Endothelial cell of umbilical vein (primary cell): Measurements from ENCODE around the gene PKN1. TPM values are rescaled to one million over a fixed set of nuclear protein-coding genes. Genes with fewer than 3 reads are reported as not detected.

Experiments
- BruUV-seq: library from RNA; stranded (reverse); fragments of 400-500 nt; replicated peaks from 2 replicates; lab custom pipeline; 2021; lab: Mats Ljungman, UMichigan
- CTCF ChIA-PET: fragments of 300-600, 350-600 bp; sonication (Branson Sonifier 250); formaldehyde crosslinking; loops from one replicate; lab custom pipeline; 2021; ENCODE audit warnings: antibody characterized with exemption, inconsistent platforms; lab: Charles Lee
- POLR2A ChIA-PET: fragments of 300-600, 350-600 bp; sonication (Branson Sonifier 250); formaldehyde crosslinking; loops from one replicate; lab custom pipeline; 2021; ENCODE audit warnings: antibody characterized with exemption, inconsistent platforms; lab: Charles Lee
- DNase-seq: peaks from one replicate; pipeline ENCODE4 v3.0.0-alpha.2; 2011; ENCODE audit warnings: low read depth, low spot score
- FAIRE-seq: peaks from 2 replicates; lab custom pipeline; 2011; peaks lifted over from hg19 to GRCh38; lab: Jason Lieb, UNC
- H2AFZ ChIP-seq: 2 replicates; pipeline ENCODE4 v1.6.0; 2012; ENCODE audit warnings: low read depth, low read length, control low read depth, inconsistent platforms
- H3K27ac ChIP-seq: 2 replicates; pipeline ENCODE4 v1.5.1; 2011; ENCODE audit warnings: low read depth, mild to moderate bottlenecking, control low read depth, low read length, moderate library complexity; ENCODE audit not compliant: insufficient read depth
- H3K27me3 ChIP-seq, 2 experiments: 2 replicates each; pipeline versions ENCODE4 v1.6.0 to v1.6.1; 2011; ENCODE audit warnings: low read length in 2 of 2, mixed read lengths in 1 of 2; ENCODE audit not compliant: control insufficient read depth in 2 of 2, insufficient read depth in 2 of 2
- H3K36me3 ChIP-seq, 2 experiments: 2 replicates in 1 of 2; 3 replicates in 1 of 2; pipeline ENCODE4 v1.5.1; 2011; ENCODE audit warnings: low read length in 2 of 2, mild to moderate bottlenecking in 1 of 2, moderate library complexity in 1 of 2; ENCODE audit not compliant: control insufficient read depth in 2 of 2, insufficient read depth in 2 of 2; ENCODE audit errors: extremely low read depth in 1 of 2
- H3K4me1 ChIP-seq: 3 replicates; pipeline ENCODE4 v1.5.1; 2011; ENCODE audit warnings: mild to moderate bottlenecking, low read length; ENCODE audit not compliant: control insufficient read depth, insufficient read depth; ENCODE audit errors: extremely low read depth
- H3K4me2 ChIP-seq: 2 replicates; pipeline ENCODE4 v1.6.1; 2011; ENCODE audit warnings: low read length, control low read depth, mixed read lengths; ENCODE audit not compliant: insufficient read depth
- H3K4me3 ChIP-seq, 3 experiments: fragments of 200-600 bp in 1 of 3; sonication (generic), shearing (Covaris generic) in 1 of 3; replicated peaks in 1 of 3; 2 replicates each; pipeline ENCODE4 v1.5.1; 2011 to 2016; ENCODE audit warnings: control low read depth in 3 of 3, low read length in 3 of 3, mild to moderate bottlenecking in 2 of 3, inconsistent platforms in 1 of 3, low read depth in 1 of 3, moderate library complexity in 1 of 3; ENCODE audit not compliant: insufficient read depth in 1 of 3
- H3K79me2 ChIP-seq: 2 replicates; pipeline ENCODE4 v1.6.0; 2012; ENCODE audit warnings: low read length, inconsistent platforms; ENCODE audit not compliant: control insufficient read depth, insufficient read depth
- H3K9ac ChIP-seq: replicated peaks from 2 replicates; pipeline ENCODE3; 2011; ENCODE audit warnings: low read length, control low read depth; ENCODE audit not compliant: insufficient read depth; ENCODE audit errors: extremely low read depth
- H3K9me1 ChIP-seq: replicated peaks from 3 replicates; pipeline ENCODE4 v1.6.0; 2011; ENCODE audit warnings: mild to moderate bottlenecking, low read length; ENCODE audit not compliant: control insufficient read depth, insufficient read depth; ENCODE audit errors: extremely low read depth
- H3K9me3 ChIP-seq: replicated peaks from 2 replicates; pipeline ENCODE4 v1.5.1; 2012; ENCODE audit warnings: low read length, inconsistent platforms; ENCODE audit not compliant: control insufficient read depth, insufficient read depth
- H4K20me1 ChIP-seq: replicated peaks from 2 replicates; pipeline ENCODE3; 2011; ENCODE audit warnings: mild to moderate bottlenecking, low read length; ENCODE audit not compliant: control insufficient read depth, insufficient read depth; ENCODE audit errors: extremely low read depth
- CTCF ChIP-seq, 2 donors: IDR thresholded peaks; 1 replicate in 1 of 2; 2 replicates in 1 of 2; pipeline ENCODE4 v1.5.1; 2011; ENCODE audit warnings: low read length in 2 of 2, mild to moderate bottlenecking in 2 of 2, moderate library complexity in 2 of 2, control low read depth in 1 of 2, inconsistent platforms in 1 of 2, low read depth in 1 of 2; ENCODE audit not compliant: insufficient read depth in 1 of 2; ENCODE audit errors: extremely low read depth in 1 of 2
- EZH2 ChIP-seq: IDR thresholded peaks from 2 replicates; pipeline ENCODE4 v1.6.1; 2012; ENCODE audit warnings: borderline replicate concordance, low read depth, mild to moderate bottlenecking, moderate library complexity, low read length, inconsistent platforms; ENCODE audit not compliant: severe bottlenecking
- FOS ChIP-seq: IDR thresholded peaks from 2 replicates; pipeline ENCODE4 v1.6.1; 2011; ENCODE audit warnings: mild to moderate bottlenecking, low read length, moderate library complexity, borderline replicate concordance; ENCODE audit not compliant: insufficient read depth
- GATA2 ChIP-seq: IDR thresholded peaks from 2 replicates; pipeline ENCODE4 v1.7.0; 2011; ENCODE audit warnings: low read depth, mild to moderate bottlenecking, moderate library complexity, mixed read lengths, low read length; ENCODE audit not compliant: insufficient read length, insufficient read depth
- JUN ChIP-seq: IDR thresholded peaks from 2 replicates; pipeline ENCODE4 v1.6.1; 2011; ENCODE audit warnings: borderline replicate concordance, low read depth; ENCODE audit not compliant: insufficient read length, insufficient read depth
- MAX ChIP-seq: IDR thresholded peaks from 2 replicates; pipeline ENCODE4 v1.6.1; 2011; ENCODE audit not compliant: insufficient read depth, insufficient read length
- MYC ChIP-seq: IDR thresholded peaks from one replicate; pipeline ENCODE4 v1.6.1; 2011; ENCODE audit warnings: mild to moderate bottlenecking, low read depth, low read length
- POLR2A ChIP-seq: IDR thresholded peaks from 2 replicates; pipeline ENCODE4 v1.6.1; 2012; ENCODE audit warnings: low read depth, mild to moderate bottlenecking, control low read depth, low read length
- POLR2AphosphoS5 ChIP-seq: IDR thresholded peaks from 2 replicates; pipeline ENCODE4 v1.6.1; 2012; ENCODE audit warnings: low read depth, mild to moderate bottlenecking, control low read depth, low read length, moderate library complexity; ENCODE audit not compliant: insufficient read depth
- dilution Hi-C: fragments of 300-500 bp; cut with MboI; formaldehyde crosslinking; loops from one replicate; pipeline ENCODE4 v1.15.0; 2019; ENCODE audit warnings: low sequenced_read_pairs; ENCODE audit not compliant: extremely low pct_ligation_motif_present
- intact Hi-C: fragments of 100-400 bp; cut with micrococcal nuclease; formaldehyde crosslinking; loops from one replicate; pipeline ENCODE4 v1.10.0; 2022
- polyA plus RNA-seq, 4 experiments: library from polyadenylated mRNA; depleted of rRNA in 3 of 4; stranded (reverse) in 3 of 4; unstranded in 1 of 4; fragments of >200 nt; gene quantifications; 2 replicates each; pipeline versions ENCODE4 v1.2.1 to v1.2.3, GENCODE V29; 2011 to 2012; ENCODE audit warnings: missing spikeins in 1 of 4
- total RNA-seq: library from RNA; stranded (reverse); gene quantifications from 2 replicates; pipeline ENCODE4 v1.2.3, GENCODE V29; 2021

PKN1 gene
- total and polyA plus RNA-seq, 2 donors (not counting 3 experiments of a cell fraction or from before 2014, with no cell fraction given) = 148 to 302 TPM

- Histone ChIP-seq H3K4me3 (no peak overlapping the region), H3K4me1 (peaks cover 24% of the 10 kb centered on the region), H3K36me3 (peaks cover 0 to 21% of the 10 kb centered on the region in 2 experiments), H3K27me3 (no peaks in the 10 kb centered on the region), H3K9me1 (no peaks in the 10 kb centered on the region), H3K9ac (no peak overlapping the region), H4K20me1 (no peaks in the 10 kb centered on the region), H3K9me3 (no peaks in the 10 kb centered on the region), H3K79me2 (no peaks in the 10 kb centered on the region), H3K27ac (no peak overlapping the region), H3K4me2 (no peak overlapping the region), H2AFZ (no peak overlapping the region)
- TF ChIP-seq MAX = no peak
- no peak for TF ChIP-seq POLR2A
- no peak for TF ChIP-seq JUN
- no peak for TF ChIP-seq FOS
- no peak for TF ChIP-seq POLR2AphosphoS5
- no peak for TF ChIP-seq EZH2
- TF ChIP-seq CTCF (IDR thresholded peaks at IDR 0.05; ENCODE audit: extremely low read depth in 1 of 2, insufficient read depth in 1 of 2, low read depth in 1 of 2, low read length in 2 of 2) = no peak
- TF ChIP-seq MYC = no peak
- TF ChIP-seq GATA2 = no peak
- dilution Hi-C loops = no loop called here
- BruUV-seq = no TSS peak
- FAIRE-seq (no peak), DNase-seq (no peak)
- intact Hi-C loops = loop anchor here (5.0 kb wide), 1 partner anchor 327 kb away; no protein-coding TSS in a partner anchor
- CTCF ChIA-PET = interaction anchor here (2.5 kb wide), 1 partner anchor 42 kb away, joined by 23 read pairs; no protein-coding TSS in a partner anchor
- POLR2A ChIA-PET = no interaction called here
Observed at GRCh38 chr19:14473978-14474578, 41.0 kb downstream of the PKN1 start.
